ENCODE results near the gene RPGR. TPM values are rescaled to one million over a fixed set of nuclear protein-coding genes. Genes with fewer than 3 reads are reported as not detected.

Gene RPGR
- total and polyA plus RNA-seq, 9 of the 15 experiments (the other 6 are each of a cell fraction or from before 2014, with no cell fraction given): 2.1 to 7.9 (median 5.7) TPM

GRCh38 chrX:38320819-38321218 lies 6.5 kb downstream of the RPGR start (continued):
- no peak for TF ChIP-seq MEF2D (tag; conservative IDR thresholded peaks at IDR 0.05; ENCODE audit: low read depth)
- TF ChIP-seq, protein P1, sequence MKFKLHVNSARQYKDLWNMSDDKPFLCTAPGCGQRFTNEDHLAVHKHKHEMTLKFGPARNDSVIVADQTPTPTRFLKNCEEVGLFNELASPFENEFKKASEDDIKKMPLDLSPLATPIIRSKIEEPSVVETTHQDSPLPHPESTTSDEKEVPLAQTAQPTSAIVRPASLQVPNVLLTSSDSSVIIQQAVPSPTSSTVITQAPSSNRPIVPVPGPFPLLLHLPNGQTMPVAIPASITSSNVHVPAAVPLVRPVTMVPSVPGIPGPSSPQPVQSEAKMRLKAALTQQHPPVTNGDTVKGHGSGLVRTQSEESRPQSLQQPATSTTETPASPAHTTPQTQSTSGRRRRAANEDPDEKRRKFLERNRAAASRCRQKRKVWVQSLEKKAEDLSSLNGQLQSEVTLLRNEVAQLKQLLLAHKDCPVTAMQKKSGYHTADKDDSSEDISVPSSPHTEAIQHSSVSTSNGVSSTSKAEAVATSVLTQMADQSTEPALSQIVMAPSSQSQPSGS (CRISPR knock-in tag; IDR thresholded peaks at IDR 0.05): no peak

- CTCF ChIA-PET (ENCODE audit: low intra/inter-chr PET ratio): no interaction called here
- no peak for TF ChIP-seq ZNF445 (CRISPR knock-in tag; IDR thresholded peaks at IDR 0.05; ENCODE audit: low read depth)
- TF ChIP-seq RFX7 (CRISPR knock-in tag; IDR thresholded peaks at IDR 0.05): no peak
- TF ChIP-seq, protein P2, sequence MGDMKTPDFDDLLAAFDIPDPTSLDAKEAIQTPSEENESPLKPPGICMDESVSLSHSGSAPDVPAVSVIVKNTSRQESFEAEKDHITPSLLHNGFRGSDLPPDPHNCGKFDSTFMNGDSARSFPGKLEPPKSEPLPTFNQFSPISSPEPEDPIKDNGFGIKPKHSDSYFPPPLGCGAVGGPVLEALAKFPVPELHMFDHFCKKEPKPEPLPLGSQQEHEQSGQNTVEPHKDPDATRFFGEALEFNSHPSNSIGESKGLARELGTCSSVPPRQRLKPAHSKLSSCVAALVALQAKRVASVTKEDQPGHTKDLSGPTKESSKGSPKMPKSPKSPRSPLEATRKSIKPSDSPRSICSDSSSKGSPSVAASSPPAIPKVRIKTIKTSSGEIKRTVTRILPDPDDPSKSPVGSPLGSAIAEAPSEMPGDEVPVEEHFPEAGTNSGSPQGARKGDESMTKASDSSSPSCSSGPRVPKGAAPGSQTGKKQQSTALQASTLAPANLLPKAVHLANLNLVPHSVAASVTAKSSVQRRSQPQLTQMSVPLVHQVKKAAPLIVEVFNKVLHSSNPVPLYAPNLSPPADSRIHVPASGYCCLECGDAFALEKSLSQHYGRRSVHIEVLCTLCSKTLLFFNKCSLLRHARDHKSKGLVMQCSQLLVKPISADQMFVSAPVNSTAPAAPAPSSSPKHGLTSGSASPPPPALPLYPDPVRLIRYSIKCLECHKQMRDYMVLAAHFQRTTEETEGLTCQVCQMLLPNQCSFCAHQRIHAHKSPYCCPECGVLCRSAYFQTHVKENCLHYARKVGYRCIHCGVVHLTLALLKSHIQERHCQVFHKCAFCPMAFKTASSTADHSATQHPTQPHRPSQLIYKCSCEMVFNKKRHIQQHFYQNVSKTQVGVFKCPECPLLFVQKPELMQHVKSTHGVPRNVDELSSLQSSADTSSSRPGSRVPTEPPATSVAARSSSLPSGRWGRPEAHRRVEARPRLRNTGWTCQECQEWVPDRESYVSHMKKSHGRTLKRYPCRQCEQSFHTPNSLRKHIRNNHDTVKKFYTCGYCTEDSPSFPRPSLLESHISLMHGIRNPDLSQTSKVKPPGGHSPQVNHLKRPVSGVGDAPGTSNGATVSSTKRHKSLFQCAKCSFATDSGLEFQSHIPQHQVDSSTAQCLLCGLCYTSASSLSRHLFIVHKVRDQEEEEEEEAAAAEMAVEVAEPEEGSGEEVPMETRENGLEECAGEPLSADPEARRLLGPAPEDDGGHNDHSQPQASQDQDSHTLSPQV (IDR thresholded peaks at IDR 0.05): no peak
- no peak for TF ChIP-seq ZNF263 (CRISPR knock-in tag; IDR thresholded peaks at IDR 0.05; ENCODE audit: borderline replicate concordance)
- no peak for TF ChIP-seq CHCHD3 (CRISPR knock-in tag; IDR thresholded peaks at IDR 0.05)
- TF ChIP-seq MAFK (IDR thresholded peaks at IDR 0.05; ENCODE audit: low read length): no peak
- no peak for TF ChIP-seq HDAC8 (tag; IDR thresholded peaks at IDR 0.05)
- TF ChIP-seq ZNF23 (CRISPR knock-in tag; IDR thresholded peaks at IDR 0.05): no peak
- TF ChIP-seq, protein P3, sequence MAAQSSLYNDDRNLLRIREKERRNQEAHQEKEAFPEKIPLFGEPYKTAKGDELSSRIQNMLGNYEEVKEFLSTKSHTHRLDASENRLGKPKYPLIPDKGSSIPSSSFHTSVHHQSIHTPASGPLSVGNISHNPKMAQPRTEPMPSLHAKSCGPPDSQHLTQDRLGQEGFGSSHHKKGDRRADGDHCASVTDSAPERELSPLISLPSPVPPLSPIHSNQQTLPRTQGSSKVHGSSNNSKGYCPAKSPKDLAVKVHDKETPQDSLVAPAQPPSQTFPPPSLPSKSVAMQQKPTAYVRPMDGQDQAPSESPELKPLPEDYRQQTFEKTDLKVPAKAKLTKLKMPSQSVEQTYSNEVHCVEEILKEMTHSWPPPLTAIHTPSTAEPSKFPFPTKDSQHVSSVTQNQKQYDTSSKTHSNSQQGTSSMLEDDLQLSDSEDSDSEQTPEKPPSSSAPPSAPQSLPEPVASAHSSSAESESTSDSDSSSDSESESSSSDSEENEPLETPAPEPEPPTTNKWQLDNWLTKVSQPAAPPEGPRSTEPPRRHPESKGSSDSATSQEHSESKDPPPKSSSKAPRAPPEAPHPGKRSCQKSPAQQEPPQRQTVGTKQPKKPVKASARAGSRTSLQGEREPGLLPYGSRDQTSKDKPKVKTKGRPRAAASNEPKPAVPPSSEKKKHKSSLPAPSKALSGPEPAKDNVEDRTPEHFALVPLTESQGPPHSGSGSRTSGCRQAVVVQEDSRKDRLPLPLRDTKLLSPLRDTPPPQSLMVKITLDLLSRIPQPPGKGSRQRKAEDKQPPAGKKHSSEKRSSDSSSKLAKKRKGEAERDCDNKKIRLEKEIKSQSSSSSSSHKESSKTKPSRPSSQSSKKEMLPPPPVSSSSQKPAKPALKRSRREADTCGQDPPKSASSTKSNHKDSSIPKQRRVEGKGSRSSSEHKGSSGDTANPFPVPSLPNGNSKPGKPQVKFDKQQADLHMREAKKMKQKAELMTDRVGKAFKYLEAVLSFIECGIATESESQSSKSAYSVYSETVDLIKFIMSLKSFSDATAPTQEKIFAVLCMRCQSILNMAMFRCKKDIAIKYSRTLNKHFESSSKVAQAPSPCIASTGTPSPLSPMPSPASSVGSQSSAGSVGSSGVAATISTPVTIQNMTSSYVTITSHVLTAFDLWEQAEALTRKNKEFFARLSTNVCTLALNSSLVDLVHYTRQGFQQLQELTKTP (IDR thresholded peaks at IDR 0.05; ENCODE audit: low read depth in 1 of 2, partially characterized antibody in 2 of 2): no peak
- TF ChIP-seq ZFX (CRISPR knock-in tag; IDR thresholded peaks at IDR 0.05): no peak
Observed at GRCh38 chrX:38318606-38319005, 8.7 kb downstream of the RPGR start.

More at GRCh38 chrX:38318606-38319005, 8.7 kb downstream of the RPGR start:
- BruUV-seq (replicated peaks): no TSS peak
- 68% methylated on average over 3 of the region's 4 CpGs for WGBS (ENCODE audit: insufficient coverage, low coverage, missing lambda C conversion rate)
- H3K4me2 ChIP-seq (ENCODE audit: insufficient read depth, low read length): no peak overlapping the region
- no peaks in the 10 kb centered on the region for H3K79me2 ChIP-seq (ENCODE audit: control insufficient read depth, insufficient read depth, low read length)
- no peak overlapping the region for H3K27ac ChIP-seq (ENCODE audit: extremely low read depth, low read depth, low read length)
- H3K9me1 ChIP-seq (ENCODE audit: control insufficient read depth, insufficient read depth, low read length): no peaks in the 10 kb centered on the region
- no peak for ATAC-seq
- H3K36me3 ChIP-seq (ENCODE audit: control insufficient read depth, insufficient read depth, low read length): no peaks in the 10 kb centered on the region
- no peaks in the 10 kb centered on the region for H4K20me1 ChIP-seq (replicated peaks; ENCODE audit: control insufficient read depth, insufficient read depth, low read length)
- H3K4me1 ChIP-seq (replicated peaks in 1 of 2; ENCODE audit: control insufficient read depth in 2 of 2, insufficient read depth in 2 of 2, low read length in 2 of 2): no peaks in the 10 kb centered on the region
- no peak overlapping the region for H3K4me3 ChIP-seq
- in situ Hi-C loops (cut with MboI): no loop called here
- POLR2A ChIA-PET: interaction anchor here (0.6 to 1.1 kb wide), 2 partner anchors 9 to 99 kb away, joined by 3 read pairs; partner anchors contain the start of gene RPGR
- H2AFZ ChIP-seq (ENCODE audit: low read depth, low read length): no peak overlapping the region
- H3K9ac ChIP-seq (ENCODE audit: insufficient read depth in 1 of 2, low read depth in 2 of 2, low read length in 2 of 2): no peak overlapping the region
- intact Hi-C loops (cut with micrococcal nuclease): no loop called here
- no peaks in the 10 kb centered on the region for H3K27me3 ChIP-seq (ENCODE audit: control insufficient read depth in 2 of 2, insufficient read depth in 2 of 2, low read length in 2 of 2)
- H3K9me3 ChIP-seq (replicated peaks; ENCODE audit: control insufficient read depth, insufficient read depth, low read depth, low read length): no peaks in the 10 kb centered on the region
- DNase-seq (ENCODE audit: extremely low read depth in 1 of 4, low spot score in 3 of 4): no peak
- FAIRE-seq: no peak
